Mesenchymal stem cell (in vitro differentiated cells and primary cell): ENCODE data around the gene ATP2A3.
A peak's percentile ranks its signal among the peaks of the same experiment; 100 is the strongest.

ENCODE experiments used
- DNase-seq: peaks from one replicate; pipeline ENCODE4 v3.0.0-alpha.2; 2013
- H2AFZ ChIP-seq: one replicate; pipeline ENCODE4 v1.6.1; 2013; ENCODE audit warnings: low read depth, mild to moderate bottlenecking, control low read depth, inconsistent platforms, low read length, moderate library complexity
- H2AK5ac ChIP-seq: 2 replicates; pipeline ENCODE4 v1.6.1; 2013; ENCODE audit warnings: low read length, moderate library complexity, mild to moderate bottlenecking, inconsistent platforms; ENCODE audit not compliant: severe bottlenecking
- H2BK120ac ChIP-seq: one replicate; pipeline ENCODE4 v1.6.1; 2013; ENCODE audit warnings: low read depth, mild to moderate bottlenecking, inconsistent platforms, low read length, moderate library complexity
- H2BK12ac ChIP-seq, 2 experiments: one replicate each; pipeline ENCODE4 v1.6.1; 2013; ENCODE audit warnings: inconsistent platforms in 2 of 2, low read length in 2 of 2, mild to moderate bottlenecking in 2 of 2, moderate library complexity in 2 of 2, control low read depth in 1 of 2
- H2BK15ac ChIP-seq: one replicate; pipeline ENCODE4 v1.6.1; 2013; ENCODE audit warnings: mild to moderate bottlenecking, low read depth, inconsistent platforms; ENCODE audit not compliant: poor library complexity, severe bottlenecking
- H2BK5ac ChIP-seq: 2 replicates; pipeline ENCODE4 v1.6.1; 2013; ENCODE audit warnings: low read depth, mild to moderate bottlenecking, low read length, control low read depth, inconsistent platforms; ENCODE audit not compliant: poor library complexity, severe bottlenecking
- H3K14ac ChIP-seq, 2 experiments: one replicate each; pipeline ENCODE4 v1.6.1; 2013; ENCODE audit warnings: inconsistent platforms in 2 of 2, low read length in 2 of 2, control low read depth in 1 of 2, mild to moderate bottlenecking in 1 of 2, moderate library complexity in 1 of 2
- H3K18ac ChIP-seq, 2 experiments: one replicate each; pipeline ENCODE4 v1.6.1; 2013; ENCODE audit warnings: inconsistent platforms in 2 of 2, low read length in 2 of 2, control low read depth in 1 of 2, low read depth in 1 of 2, mild to moderate bottlenecking in 1 of 2
- H3K23ac ChIP-seq, 2 experiments: one replicate each; pipeline ENCODE4 v1.6.1; 2013; ENCODE audit warnings: inconsistent platforms in 2 of 2, low read length in 2 of 2, mild to moderate bottlenecking in 2 of 2, moderate library complexity in 2 of 2, control low read depth in 1 of 2
- H3K27ac ChIP-seq: 2 replicates; pipeline ENCODE4 v1.5.1; 2013; ENCODE audit warnings: mild to moderate bottlenecking, moderate library complexity, low read length, control low read depth, inconsistent platforms; ENCODE audit not compliant: poor library complexity, severe bottlenecking
- H3K27me3 ChIP-seq, 2 experiments: 2 replicates each; pipeline versions ENCODE4 v1.6.1 to v1.7.0; 2013; ENCODE audit warnings: low read length in 2 of 2, mild to moderate bottlenecking in 2 of 2, moderate library complexity in 2 of 2, control low read depth in 1 of 2, inconsistent platforms in 1 of 2; ENCODE audit not compliant: control insufficient read depth in 1 of 2, insufficient read depth in 1 of 2
- H3K36me3 ChIP-seq, 2 experiments: 2 replicates each; pipeline versions ENCODE4 v1.6.1 to v1.7.0; 2013; ENCODE audit warnings: low read length in 2 of 2, control low read depth in 1 of 2, inconsistent platforms in 1 of 2, low read depth in 1 of 2, mild to moderate bottlenecking in 1 of 2; ENCODE audit not compliant: insufficient read depth in 2 of 2, control insufficient read depth in 1 of 2
- H3K4ac ChIP-seq, 2 experiments: one replicate each; pipeline ENCODE4 v1.6.1; 2013; ENCODE audit warnings: inconsistent platforms in 2 of 2, low read length in 2 of 2, mild to moderate bottlenecking in 2 of 2, moderate library complexity in 2 of 2, control low read depth in 1 of 2, low read depth in 1 of 2
- H3K4me1 ChIP-seq: 2 replicates; pipeline ENCODE4 v1.6.1; 2013; ENCODE audit warnings: low read depth, low read length, control low read depth; ENCODE audit not compliant: control insufficient read depth, insufficient read depth
- H3K4me2 ChIP-seq: 2 replicates; pipeline ENCODE4 v1.6.1; 2013; ENCODE audit warnings: low read length, mild to moderate bottlenecking, inconsistent platforms; ENCODE audit not compliant: poor library complexity, severe bottlenecking
- H3K4me3 ChIP-seq, 2 experiments: 2 replicates each; pipeline versions ENCODE4 v1.5.1 to v1.7.0; 2013; ENCODE audit warnings: low read length in 2 of 2, mild to moderate bottlenecking in 2 of 2, control low read depth in 1 of 2, low read depth in 1 of 2; ENCODE audit not compliant: insufficient read depth in 1 of 2
- H3K79me1 ChIP-seq: replicated peaks from 2 replicates; pipeline ENCODE4 v1.6.1; 2013; ENCODE audit warnings: mild to moderate bottlenecking, control low read depth, low read length, inconsistent platforms; ENCODE audit not compliant: poor library complexity, severe bottlenecking
- H3K9ac ChIP-seq: 2 replicates; pipeline ENCODE4 v1.7.0; 2013; ENCODE audit warnings: mild to moderate bottlenecking, low read length, moderate library complexity
- H3K9me3 ChIP-seq: 2 replicates; pipeline ENCODE4 v1.7.0; 2013; ENCODE audit warnings: mild to moderate bottlenecking, low read length; ENCODE audit not compliant: control insufficient read depth
- H4K8ac ChIP-seq: one replicate; pipeline ENCODE4 v1.6.1; 2013; ENCODE audit warnings: inconsistent platforms, mild to moderate bottlenecking, low read length, moderate library complexity
- H4K91ac ChIP-seq: one replicate; pipeline ENCODE4 v1.6.1; 2013; ENCODE audit warnings: mild to moderate bottlenecking, low read length, inconsistent platforms
- WGBS: methylation state at CpG from one replicate; pipeline ENCODE4 v1.1.7; 2013; ENCODE audit warnings: mixed read lengths; 5-methylcytosine and 5-hydroxymethylcytosine counted together

The ATP2A3 gene

DNA sequence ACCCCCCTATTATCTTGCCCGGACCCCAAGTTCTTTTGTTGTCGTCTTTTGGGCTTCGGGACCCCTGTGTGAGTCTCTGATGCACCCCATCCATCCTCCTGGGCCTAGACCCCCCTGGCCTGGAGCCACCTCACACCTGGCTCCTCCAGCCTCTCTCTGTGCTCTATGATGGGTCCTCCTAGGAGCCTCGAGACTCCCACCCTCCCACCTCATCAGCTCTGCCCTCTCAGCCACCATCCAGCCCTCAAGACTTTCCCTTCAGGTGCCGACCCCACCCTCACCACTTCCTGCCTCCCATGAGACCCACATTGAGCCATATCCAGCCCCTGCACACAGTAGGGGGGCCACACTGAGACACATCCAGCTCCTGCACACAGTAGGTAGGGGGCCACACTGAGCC, 8.7 kb upstream of the ATP2A3 start:
- WGBS: 70% methylated on average over 5 of the region's 5 CpGs
- Histone ChIP-seq H2AFZ (no peak overlapping the region), H2BK12ac (peak overlapping the region in 1 of 2 experiments; percentile 38), H2BK120ac (no peak overlapping the region), H3K9me3 (peaks cover 9% of the 10 kb centered on the region), H3K9ac (no peak overlapping the region), H3K23ac (no peak overlapping the region), H4K91ac (no peak overlapping the region), H3K14ac (no peak overlapping the region), H2BK5ac (no peak overlapping the region), H3K4ac (no peak overlapping the region), H2AK5ac (no peak overlapping the region), H3K18ac (no peak overlapping the region), H3K27me3 (peaks cover 12 to 44% of the 10 kb centered on the region in 2 experiments), H3K27ac (no peak overlapping the region), H3K4me2 (no peak overlapping the region), H3K79me1 (no peaks in the 10 kb centered on the region), H3K4me3 (no peak overlapping the region), H4K8ac (no peak overlapping the region), H3K4me1 (peaks cover 3% of the 10 kb centered on the region), H2BK15ac (no peak overlapping the region), H3K36me3 (peaks cover 0 to 2% of the 10 kb centered on the region in 2 experiments)
- DNase-seq: no peak

DNA sequence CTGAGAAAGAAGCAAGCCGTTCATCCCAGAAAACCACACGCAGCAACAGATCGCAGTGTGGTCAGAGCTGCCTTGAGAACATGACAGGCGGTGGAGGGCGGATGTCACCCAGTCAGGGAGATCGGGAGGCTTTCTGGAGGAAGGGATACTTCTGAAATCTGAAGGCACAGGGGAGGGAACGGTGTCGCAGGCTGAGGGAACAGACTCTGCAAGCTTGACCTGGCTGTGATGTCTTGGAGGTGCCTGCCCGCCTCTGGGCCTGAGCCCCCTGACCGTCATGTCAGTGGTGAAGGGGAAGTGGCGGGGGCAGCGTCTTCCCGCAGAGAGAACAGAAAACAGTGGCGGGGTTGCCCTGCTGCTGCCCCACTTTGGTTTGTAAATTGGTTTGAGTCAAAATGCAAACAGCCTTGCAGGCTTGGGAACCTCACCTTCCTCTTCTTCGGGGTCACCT, 8.1 kb upstream of the ATP2A3 start:
- Histone ChIP-seq H3K18ac (no peak overlapping the region), H3K9ac (no peak overlapping the region)
- WGBS: 83% methylated on average over 14 of the region's 15 CpGs

DNA sequence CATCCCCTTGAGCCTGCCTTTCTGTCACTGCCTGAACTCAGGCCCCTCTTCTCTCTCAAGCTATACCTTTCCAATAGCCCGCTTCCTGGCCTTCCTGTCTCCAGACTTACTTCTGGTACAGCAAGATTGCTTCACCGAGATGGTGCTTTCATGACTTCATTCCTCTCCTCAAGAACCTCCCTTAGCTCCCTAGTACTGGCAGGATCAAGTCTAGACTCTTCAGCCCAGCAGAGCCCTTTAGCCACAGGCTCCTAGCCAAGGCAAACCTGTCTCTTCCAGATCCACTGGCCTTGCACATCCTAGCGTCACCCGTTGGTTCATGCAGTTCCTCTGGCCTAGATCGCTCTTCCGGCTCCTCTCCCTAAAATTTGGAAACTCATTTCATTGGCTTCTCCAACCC, 6.4 kb upstream of the ATP2A3 start:
- 94% methylated on average over 6 of the region's 6 CpGs for WGBS
- H2AK5ac ChIP-seq: no peak overlapping the region

More for the DNA sequence above, 8.1 kb upstream of the ATP2A3 start:
- H3K4ac ChIP-seq: no peak overlapping the region
- DNase-seq: no peak
- H4K91ac ChIP-seq: no peak overlapping the region
- H3K4me1 ChIP-seq: peaks cover 3% of the 10 kb centered on the region
- H4K8ac ChIP-seq: no peak overlapping the region
- H3K23ac ChIP-seq: no peak overlapping the region
- no peak overlapping the region for H3K14ac ChIP-seq
- no peak overlapping the region for H2AK5ac ChIP-seq
- H3K4me3 ChIP-seq: no peak overlapping the region
- no peak overlapping the region for H3K27ac ChIP-seq
- H2BK15ac ChIP-seq: no peak overlapping the region
- H3K36me3 ChIP-seq: peaks cover 0 to 2% of the 10 kb centered on the region in 2 experiments
- H2AFZ ChIP-seq: no peak overlapping the region
- H3K4me2 ChIP-seq: no peak overlapping the region
- no peak overlapping the region for H2BK12ac ChIP-seq
- H2BK120ac ChIP-seq: no peak overlapping the region
- no peaks in the 10 kb centered on the region for H3K79me1 ChIP-seq
- H3K9me3 ChIP-seq: peaks cover 9% of the 10 kb centered on the region
- H2BK5ac ChIP-seq: no peak overlapping the region
- peaks cover 13 to 49% of the 10 kb centered on the region in 2 experiments for H3K27me3 ChIP-seq

DNA sequence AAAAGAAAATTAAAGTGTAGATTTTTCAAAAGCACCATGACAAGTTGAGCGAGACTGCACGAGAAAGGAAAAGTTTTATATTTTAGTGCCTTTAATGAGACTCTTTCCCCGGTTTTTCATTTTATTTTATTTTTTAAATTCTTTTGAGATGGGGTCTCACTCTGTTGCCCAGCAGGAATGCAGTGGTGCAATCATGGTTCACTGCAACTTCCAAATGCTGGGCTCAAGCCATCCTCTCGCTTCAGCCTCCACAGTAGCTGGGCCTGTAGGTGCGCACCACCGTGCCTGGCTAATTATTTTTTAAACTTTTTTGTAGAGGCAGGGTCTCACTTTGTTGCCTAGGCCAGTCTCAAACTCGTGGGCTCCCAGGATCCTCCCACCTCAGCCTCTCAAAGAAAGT, 5.7 kb upstream of the ATP2A3 start:
- H3K18ac ChIP-seq: no peak overlapping the region
- H4K8ac ChIP-seq: no peak overlapping the region
- no peak overlapping the region for H3K14ac ChIP-seq
- H2BK120ac ChIP-seq: no peak overlapping the region
- H3K4me3 ChIP-seq: no peak overlapping the region
- H3K9me3 ChIP-seq: peaks cover 7% of the 10 kb centered on the region
- H3K79me1 ChIP-seq: no peaks in the 10 kb centered on the region
- 86% methylated on average over 6 of the region's 7 CpGs for WGBS
- no peak overlapping the region for H2AK5ac ChIP-seq
- H3K36me3 ChIP-seq: peaks cover 0 to 2% of the 10 kb centered on the region in 2 experiments
- H3K4me2 ChIP-seq: no peak overlapping the region
- H3K27me3 ChIP-seq: peaks cover 25 to 57% of the 10 kb centered on the region in 2 experiments
- H2BK5ac ChIP-seq: no peak overlapping the region
- H3K9ac ChIP-seq: no peak overlapping the region
- H3K4ac ChIP-seq: no peak overlapping the region
- peaks cover 6% of the 10 kb centered on the region for H3K4me1 ChIP-seq
- no peak overlapping the region for H2BK12ac ChIP-seq
- H2BK15ac ChIP-seq: no peak overlapping the region
- no peak overlapping the region for H2AFZ ChIP-seq
- H3K27ac ChIP-seq: no peak overlapping the region
- H4K91ac ChIP-seq: no peak overlapping the region
- no peak for DNase-seq
- H3K23ac ChIP-seq: no peak overlapping the region

More for the DNA sequence above, 6.4 kb upstream of the ATP2A3 start:
- Histone ChIP-seq H2BK15ac (no peak overlapping the region), H2BK120ac (no peak overlapping the region), H3K27me3 (peaks cover 21 to 50% of the 10 kb centered on the region in 2 experiments), H3K36me3 (peaks cover 0 to 2% of the 10 kb centered on the region in 2 experiments), H3K79me1 (no peaks in the 10 kb centered on the region), H2AFZ (no peak overlapping the region), H3K4ac (no peak overlapping the region), H4K91ac (no peak overlapping the region), H3K23ac (no peak overlapping the region), H2BK5ac (no peak overlapping the region), H3K4me2 (no peak overlapping the region), H3K14ac (no peak overlapping the region), H3K9me3 (peaks cover 9% of the 10 kb centered on the region), H3K9ac (no peak overlapping the region), H4K8ac (no peak overlapping the region), H3K4me3 (no peak overlapping the region), H3K18ac (no peak overlapping the region), H2BK12ac (no peak overlapping the region), H3K4me1 (peaks cover 2% of the 10 kb centered on the region), H3K27ac (no peak overlapping the region)
- no peak for DNase-seq
